GM19099 (cell line): ENCODE data around the gene ACTN1.

Experiments
- POLR2A ChIP-seq: IDR thresholded peaks from 3 replicates; pipeline ENCODE4 v1.6.1; 2011; ENCODE audit warnings: low read depth; ENCODE audit not compliant: insufficient read length; ENCODE audit errors: extremely low read depth

ACTN1 gene

DNA sequence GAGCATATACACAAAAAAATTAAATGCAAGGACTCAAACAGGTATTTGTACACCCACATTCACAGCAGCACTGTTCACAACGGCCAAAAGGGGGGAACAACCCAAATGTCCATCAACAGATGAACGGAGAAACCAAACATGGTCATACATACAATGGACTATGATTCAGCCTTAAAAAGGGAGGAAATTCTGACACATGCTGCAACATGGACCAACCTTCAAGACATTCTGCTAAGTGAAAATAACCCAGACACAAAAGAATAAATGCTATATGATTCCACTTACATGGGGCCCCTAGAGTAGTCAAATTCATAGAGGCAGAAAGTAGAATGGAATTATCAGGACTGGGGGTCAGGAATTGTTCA, 29.5 kb downstream of the ACTN1 start:
- TF ChIP-seq POLR2A, result no peak

DNA sequence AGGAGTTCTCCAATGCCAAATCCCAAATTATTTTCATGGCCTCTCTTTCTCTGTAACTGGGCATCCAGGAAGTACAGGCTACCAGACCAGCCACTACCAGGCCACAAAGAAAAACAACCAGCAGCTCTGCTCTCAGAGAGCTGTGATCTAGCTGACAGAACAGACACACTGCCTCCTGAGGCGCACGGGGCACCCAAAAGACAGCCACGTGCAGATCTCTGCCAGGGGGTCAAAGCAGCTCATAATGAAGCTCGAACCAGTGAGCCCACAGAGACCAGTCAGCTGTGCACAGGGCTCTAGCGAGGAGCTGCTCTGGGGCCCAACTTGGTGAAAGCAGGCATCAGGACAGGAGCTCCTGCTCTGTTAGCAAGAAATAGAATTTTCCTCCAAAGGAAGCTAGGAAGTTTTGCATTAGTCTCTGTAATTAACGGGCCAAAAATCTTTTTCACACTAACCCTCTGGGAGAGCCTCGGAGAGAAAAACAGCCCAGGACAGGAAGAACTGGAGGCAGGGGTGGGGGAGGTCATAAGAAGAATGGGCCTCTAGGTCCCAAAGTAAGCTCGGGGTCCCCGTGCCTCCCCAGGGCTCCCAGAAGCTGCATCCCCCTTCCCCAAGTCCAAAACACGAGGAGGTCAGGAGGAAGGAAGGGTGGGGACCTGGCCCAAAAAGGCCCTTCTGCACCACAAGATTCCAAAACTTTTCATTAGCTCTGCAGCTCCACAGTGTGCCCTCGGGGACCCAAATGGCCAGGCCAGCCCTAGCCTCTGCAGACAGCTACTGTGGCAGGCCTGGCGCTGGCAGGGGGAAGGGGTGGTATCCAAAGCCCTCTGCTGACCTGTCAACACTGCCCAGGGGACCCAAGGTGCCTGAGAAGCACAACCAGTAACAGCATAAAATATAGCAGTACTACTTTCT, 30.2 kb downstream of the ACTN1 start:
- no peak for TF ChIP-seq POLR2A

DNA sequence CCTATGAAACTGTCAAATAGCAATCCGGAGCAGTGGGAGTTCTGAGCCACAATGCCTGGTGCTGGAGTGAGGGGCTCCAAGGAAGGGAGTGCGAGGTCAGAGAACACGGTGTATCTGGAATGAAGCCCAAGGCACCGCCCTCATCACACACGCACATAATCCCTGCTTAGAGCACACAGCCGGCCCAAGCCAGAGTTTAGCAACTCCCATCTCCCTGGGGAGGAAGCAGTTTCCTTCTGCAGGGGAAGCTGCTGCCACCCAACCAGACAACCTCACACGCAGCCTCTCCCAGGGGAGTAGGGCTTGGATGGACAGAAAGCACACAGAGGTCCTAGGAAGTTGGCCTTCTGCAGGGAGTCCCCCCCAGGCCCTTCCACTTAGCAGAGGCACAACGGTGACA, 31.3 kb downstream of the ACTN1 start:
- TF ChIP-seq POLR2A, result no peak

- no peak for TF ChIP-seq POLR2A
Observed at GRCh38 chr14:68946489-68946822, 32.6 kb downstream of the ACTN1 start.

GRCh38 chr14:68945585-68946488, 33.3 kb downstream of the ACTN1 start:
- no peak for TF ChIP-seq POLR2A

GRCh38 chr14:68945190-68945584, 33.9 kb downstream of the ACTN1 start:
- TF ChIP-seq POLR2A, result no peak

DNA sequence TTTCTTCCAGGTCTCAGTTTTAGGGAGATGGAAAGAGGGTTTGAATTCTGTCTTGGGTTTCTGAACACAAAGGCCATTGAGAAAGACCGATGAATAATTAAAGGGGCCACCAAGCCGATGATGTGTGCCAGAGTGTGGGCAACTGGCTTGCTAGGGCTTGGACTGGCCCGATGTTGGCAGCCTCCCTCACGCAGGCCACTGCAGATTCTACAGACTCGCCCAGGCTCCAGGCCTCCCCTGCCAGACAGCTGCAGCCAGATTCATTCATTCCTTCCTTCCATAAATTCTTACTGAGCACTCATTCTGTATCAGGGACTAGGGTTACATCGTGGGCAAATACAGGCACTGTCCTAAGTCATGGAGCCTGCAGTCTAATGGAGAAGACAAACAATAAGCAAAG, 34.9 kb downstream of the ACTN1 start:
- no peak for TF ChIP-seq POLR2A

DNA sequence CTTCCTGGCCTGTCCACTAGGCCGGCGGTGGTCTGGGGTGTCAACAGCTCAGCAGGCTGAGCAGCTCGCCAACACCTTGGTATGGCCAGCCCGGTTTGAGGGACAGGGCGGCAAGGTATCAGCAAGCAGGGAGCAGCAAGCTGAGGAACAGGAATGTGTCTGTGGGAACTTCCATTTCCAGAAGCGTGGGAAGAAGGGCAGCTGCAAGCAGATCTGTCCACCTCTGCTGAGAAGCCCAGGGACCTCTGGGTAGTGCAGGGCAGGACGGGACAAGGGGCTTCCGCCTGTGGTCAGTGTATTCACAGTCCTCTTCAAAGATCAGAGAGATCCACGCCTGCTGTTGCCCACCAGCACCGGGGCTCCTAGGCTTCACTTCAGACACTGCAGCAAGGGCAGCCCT, 36.0 kb downstream of the ACTN1 start:
- no peak for TF ChIP-seq POLR2A

GRCh38 chr14:68942296-68943035, 36.6 kb downstream of the ACTN1 start:
- TF ChIP-seq POLR2A, result no peak

DNA sequence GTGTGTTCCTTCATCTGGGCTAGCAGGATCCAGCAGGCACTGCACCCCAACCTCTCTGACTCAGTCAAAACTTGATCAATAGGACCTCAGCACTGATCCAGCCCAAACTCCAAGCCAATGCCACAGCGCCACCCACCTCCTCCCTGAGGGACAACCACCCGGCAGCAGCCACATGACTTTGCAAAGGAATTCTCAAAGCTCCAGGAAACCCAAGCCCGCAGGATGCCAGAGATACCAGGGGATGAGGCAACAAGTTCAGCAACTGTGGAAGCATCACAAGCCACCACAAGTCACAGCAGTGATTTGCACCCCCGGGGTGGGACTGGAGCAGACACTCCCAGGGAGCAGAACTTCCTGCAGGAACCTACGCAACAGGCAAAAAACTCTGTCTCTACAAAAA, 37.3 kb downstream of the ACTN1 start:
- no peak for TF ChIP-seq POLR2A

GRCh38 chr14:68940614-68941185, 38.4 kb downstream of the ACTN1 start:
- no peak for TF ChIP-seq POLR2A

DNA sequence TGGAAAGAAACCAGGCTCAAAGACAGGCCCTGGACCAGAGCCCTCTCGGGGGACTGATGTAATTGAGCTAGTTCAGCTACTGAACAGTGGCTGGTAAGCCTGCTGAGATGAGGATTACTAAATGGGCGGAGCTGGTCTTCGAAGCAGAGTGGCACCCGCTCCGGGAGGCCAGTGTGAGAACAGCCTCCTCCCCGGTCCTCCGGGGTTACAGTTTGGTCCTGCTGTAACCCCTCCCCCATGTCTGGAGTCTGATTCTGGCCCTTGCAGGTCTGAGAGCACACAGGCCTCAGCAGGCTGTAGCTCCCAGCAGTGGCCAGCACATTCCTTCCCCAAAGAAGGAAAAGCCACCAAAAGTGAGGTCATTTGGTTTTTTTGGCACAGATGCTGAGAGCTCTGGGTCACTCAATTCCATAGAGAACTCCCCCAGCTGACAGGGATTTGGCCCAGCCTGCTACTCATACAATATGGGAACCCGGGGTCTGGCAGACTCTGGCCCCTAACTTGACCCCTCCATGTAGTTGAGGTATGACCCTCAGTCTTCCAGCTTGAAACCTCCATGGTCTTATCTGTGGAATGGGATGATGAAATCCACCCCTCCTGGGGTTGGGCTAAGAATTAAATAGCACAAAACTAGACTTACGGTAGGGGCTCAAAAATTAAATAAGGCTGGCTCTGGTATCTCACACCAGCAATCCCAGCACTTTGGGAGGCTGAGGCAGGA, 39.0 kb downstream of the ACTN1 start:
- no peak for TF ChIP-seq POLR2A

DNA sequence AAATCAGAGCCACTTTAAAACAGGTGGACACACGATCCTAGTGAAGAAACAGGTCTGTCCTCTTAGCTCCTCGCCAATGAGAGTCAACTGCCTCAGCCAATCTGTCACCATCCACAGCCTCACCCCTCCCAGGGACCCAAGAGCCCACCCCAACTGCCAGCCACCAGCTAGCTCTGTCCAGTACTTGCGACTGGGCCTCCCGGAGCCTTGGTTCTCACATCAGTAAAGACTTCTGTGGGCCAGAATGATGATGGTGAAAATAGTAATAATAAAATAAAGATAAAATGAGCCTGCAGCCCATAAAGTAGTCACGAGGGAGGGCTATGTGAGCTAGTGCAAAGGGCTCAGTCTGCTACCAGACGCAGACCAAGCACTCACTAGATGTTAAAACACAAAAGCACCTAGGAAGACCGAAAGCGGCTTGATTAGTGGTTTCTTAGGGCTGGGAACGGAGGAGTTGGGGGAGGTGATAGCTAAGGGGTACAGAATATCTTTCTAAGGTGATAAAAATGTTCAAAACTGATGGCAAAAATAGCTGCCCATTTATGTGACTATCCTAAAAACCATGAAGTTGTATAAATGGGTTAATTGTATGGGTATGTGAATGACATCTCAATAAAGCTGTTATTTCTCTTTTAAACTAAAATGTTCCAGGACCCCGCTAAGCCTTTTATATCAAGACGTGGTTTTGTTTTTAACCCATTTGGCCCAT, 39.8 kb downstream of the ACTN1 start:
- no peak for TF ChIP-seq POLR2A
